Cardiac muscle cell (in vitro differentiated cells and primary cell): Measurements from ENCODE around the gene TOMM6. TPM values are rescaled to one million over a fixed set of nuclear protein-coding genes. Genes with fewer than 3 reads are reported as not detected.

Experiments used
- DNase-seq, 2 donors: peaks; one replicate each; pipeline versions ENCODE4 v3.0.0 to v3.0.0-alpha.2; 2010 to 2017; ENCODE audit warnings: low read depth in 1 of 2, low spot score in 1 of 2
- H3K27ac ChIP-seq: fragments of 200-600 bp; sonication (generic); 2 replicates; pipeline ENCODE4 v1.5.1; 2016
- H3K27me3 ChIP-seq: fragments of 200-600 bp; sonication (generic); 2 replicates; pipeline ENCODE4 v1.6.0; 2016; ENCODE audit warnings: control low read depth
- H3K36me3 ChIP-seq: fragments of 200-600 bp; sonication (generic); 2 replicates; pipeline ENCODE4 v1.5.1; 2016; ENCODE audit warnings: control low read depth
- H3K4me1 ChIP-seq: fragments of 200-600 bp; sonication (generic); 2 replicates; pipeline ENCODE4 v1.8.1; 2017; ENCODE audit warnings: low read depth, mild to moderate bottlenecking, mixed run types
- H3K4me3 ChIP-seq: fragments of 200-600 bp; sonication (generic); 2 replicates; pipeline ENCODE4 v1.5.1; 2016; ENCODE audit warnings: mild to moderate bottlenecking
- H3K9me3 ChIP-seq: fragments of 200-600 bp; sonication (generic); 2 replicates; pipeline ENCODE4 v1.5.1; 2017; ENCODE audit warnings: low read depth, mild to moderate bottlenecking, control low read depth
- polyA plus RNA-seq: library from polyadenylated mRNA; unstranded; fragments of >200 nt; fragmentation: Nextera tagmentation; extraction: Ambion mirVana; gene quantifications from 2 replicates; pipeline ENCODE4 v1.2.1, GENCODE V29; 2016
- total RNA-seq: library from RNA; depleted of rRNA; stranded (reverse); fragments of >200 nt; gene quantifications from 2 replicates; pipeline ENCODE4 v1.2.3, GENCODE V29; 2016
- TF ChIP-seq, protein P1 (sequence below): IDR thresholded peaks from 2 replicates; pipeline ENCODE4 v1.5.1; 2012; ENCODE audit warnings: low read depth, mild to moderate bottlenecking, low read length

The TOMM6 gene
- total and polyA plus RNA-seq, 2 experiments from 2014 or later = 113 to 232 TPM

- no peak for DNase-seq
- Histone ChIP-seq H3K27ac (no peak overlapping the region), H3K4me1 (peaks cover 9% of the 10 kb centered on the region), H3K27me3 (no peaks in the 10 kb centered on the region), H3K36me3 (no peaks in the 10 kb centered on the region), H3K4me3 (no peak overlapping the region), H3K9me3 (no peaks in the 10 kb centered on the region)
- TF ChIP-seq, protein P1, sequence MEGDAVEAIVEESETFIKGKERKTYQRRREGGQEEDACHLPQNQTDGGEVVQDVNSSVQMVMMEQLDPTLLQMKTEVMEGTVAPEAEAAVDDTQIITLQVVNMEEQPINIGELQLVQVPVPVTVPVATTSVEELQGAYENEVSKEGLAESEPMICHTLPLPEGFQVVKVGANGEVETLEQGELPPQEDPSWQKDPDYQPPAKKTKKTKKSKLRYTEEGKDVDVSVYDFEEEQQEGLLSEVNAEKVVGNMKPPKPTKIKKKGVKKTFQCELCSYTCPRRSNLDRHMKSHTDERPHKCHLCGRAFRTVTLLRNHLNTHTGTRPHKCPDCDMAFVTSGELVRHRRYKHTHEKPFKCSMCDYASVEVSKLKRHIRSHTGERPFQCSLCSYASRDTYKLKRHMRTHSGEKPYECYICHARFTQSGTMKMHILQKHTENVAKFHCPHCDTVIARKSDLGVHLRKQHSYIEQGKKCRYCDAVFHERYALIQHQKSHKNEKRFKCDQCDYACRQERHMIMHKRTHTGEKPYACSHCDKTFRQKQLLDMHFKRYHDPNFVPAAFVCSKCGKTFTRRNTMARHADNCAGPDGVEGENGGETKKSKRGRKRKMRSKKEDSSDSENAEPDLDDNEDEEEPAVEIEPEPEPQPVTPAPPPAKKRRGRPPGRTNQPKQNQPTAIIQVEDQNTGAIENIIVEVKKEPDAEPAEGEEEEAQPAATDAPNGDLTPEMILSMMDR = no peak
Measured at GRCh38 chr6:41823178-41823577, 35.7 kb downstream of the TOMM6 start.

DNA sequence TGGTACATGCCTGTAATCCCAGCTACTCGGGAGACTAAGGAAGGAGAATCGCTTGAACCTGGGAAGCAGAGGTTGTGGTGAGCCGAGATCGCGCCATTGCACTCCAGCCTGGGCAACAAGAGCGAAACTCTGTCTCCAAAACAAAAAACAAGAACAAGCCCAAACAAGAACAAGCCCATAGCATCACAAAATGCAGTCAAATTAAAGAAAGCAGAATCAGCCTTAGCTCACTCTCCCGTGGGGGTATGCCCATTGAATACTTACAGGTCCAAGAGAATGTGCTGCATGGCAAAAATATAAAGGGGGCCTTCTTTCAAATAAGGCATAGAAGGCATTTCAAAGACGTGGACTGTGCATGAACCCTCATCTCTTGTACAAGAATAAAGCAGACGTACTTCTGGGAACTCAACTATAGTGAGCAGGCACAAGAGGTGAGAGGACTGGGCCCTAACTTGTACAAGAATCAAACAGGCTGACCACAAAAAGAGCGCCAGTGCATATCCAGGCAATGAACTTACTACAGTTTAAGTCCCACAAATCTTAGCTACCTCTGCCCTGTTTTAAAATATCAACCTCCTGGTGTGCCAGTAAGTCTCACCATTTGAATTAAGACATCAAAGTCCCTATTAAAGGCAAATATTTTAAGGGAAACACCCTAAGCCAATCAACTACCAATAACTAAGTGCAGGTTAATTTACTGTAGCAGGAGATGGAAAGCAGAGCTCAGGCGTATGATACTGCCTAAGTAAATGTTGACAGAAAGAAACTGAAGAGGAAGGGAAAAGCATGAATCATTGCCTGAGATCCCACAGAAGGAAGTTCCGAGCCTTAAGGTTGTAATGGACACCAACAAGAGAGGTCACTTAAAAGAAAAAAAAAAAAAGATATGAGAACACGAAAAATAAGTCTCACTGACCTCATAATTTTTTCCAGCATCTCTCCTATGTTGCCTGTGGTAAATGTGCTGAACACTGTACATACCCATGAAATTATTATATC, 37.4 kb downstream of the TOMM6 start:
- no peaks in the 10 kb centered on the region for H3K36me3 ChIP-seq
- H3K27ac ChIP-seq = no peak overlapping the region
- TF ChIP-seq, protein P1 = no peak
- no peak overlapping the region for H3K4me3 ChIP-seq
- no peaks in the 10 kb centered on the region for H3K27me3 ChIP-seq
- peak in 1 of 2 donors; percentile 43 for DNase-seq
- H3K4me1 ChIP-seq = peaks cover 9% of the 10 kb centered on the region
- no peaks in the 10 kb centered on the region for H3K9me3 ChIP-seq

GRCh38 chr6:41826343-41827022, 39.0 kb downstream of the TOMM6 start:
- no peak overlapping the region for H3K4me3 ChIP-seq
- TF ChIP-seq, protein P1 = no peak

GRCh38 chr6:41832263-41832662, 44.8 kb downstream of the TOMM6 start:
- no peaks in the 10 kb centered on the region for H3K9me3 ChIP-seq
- H3K4me1 ChIP-seq = peaks cover 10% of the 10 kb centered on the region
- TF ChIP-seq, protein P1 = no peak
- no peak for DNase-seq
- H3K27me3 ChIP-seq = no peaks in the 10 kb centered on the region
- no peaks in the 10 kb centered on the region for H3K36me3 ChIP-seq
- H3K4me3 ChIP-seq = no peak overlapping the region
- H3K27ac ChIP-seq = no peak overlapping the region

More at GRCh38 chr6:41826343-41827022, 39.0 kb downstream of the TOMM6 start:
- Histone ChIP-seq H3K9me3 (no peaks in the 10 kb centered on the region), H3K36me3 (no peaks in the 10 kb centered on the region), H3K4me1 (peaks cover 9% of the 10 kb centered on the region), H3K27me3 (no peaks in the 10 kb centered on the region), H3K27ac (no peak overlapping the region)
- DNase-seq = no peak

- Histone ChIP-seq H3K4me3 (no peak overlapping the region), H3K27ac (peak overlapping the region; percentile 3)
- TF ChIP-seq, protein P1 = no peak
Measured at GRCh38 chr6:41836022-41836659, 48.6 kb downstream of the TOMM6 start.

More at GRCh38 chr6:41836022-41836659, 48.6 kb downstream of the TOMM6 start:
- DNase-seq = peak; percentile 5 to 19
- Histone ChIP-seq H3K36me3 (no peaks in the 10 kb centered on the region), H3K9me3 (no peaks in the 10 kb centered on the region), H3K4me1 (peaks cover 10% of the 10 kb centered on the region), H3K27me3 (no peaks in the 10 kb centered on the region)
